Smooth muscle cell of the brain vasculature (primary cell): ENCODE data around the gene S100A10.

Experiments
- DNase-seq: peaks from one replicate; pipeline ENCODE4 v3.0.0-alpha.2; 2012; ENCODE audit warnings: low read depth, low spot score

The S100A10 gene

DNA sequence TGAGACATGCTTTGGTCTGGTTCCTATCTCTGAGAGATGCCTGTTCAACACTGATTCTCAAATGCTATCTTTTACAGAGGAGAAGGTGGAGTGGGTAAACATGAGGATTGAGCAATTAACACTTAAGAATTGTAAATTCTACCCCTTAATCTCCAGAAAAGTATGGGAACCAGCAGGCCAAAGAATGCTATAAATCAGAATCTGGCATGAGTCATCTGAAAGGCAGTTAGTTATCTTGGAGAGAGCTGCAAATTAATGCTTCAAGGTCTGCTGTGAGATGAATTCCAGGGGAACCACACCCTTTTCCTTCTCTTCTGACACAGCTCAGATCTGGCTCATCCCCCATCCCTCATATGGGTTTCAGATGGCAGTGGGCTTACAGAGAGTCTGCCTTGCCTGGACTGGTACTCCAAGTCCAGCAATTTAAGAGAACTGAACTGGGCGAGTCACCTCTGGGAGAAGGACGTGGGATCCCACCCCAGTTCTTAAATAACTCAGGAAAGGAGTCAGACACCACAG lies 5.2 kb downstream of the S100A10 start:
- no peak for DNase-seq

DNA sequence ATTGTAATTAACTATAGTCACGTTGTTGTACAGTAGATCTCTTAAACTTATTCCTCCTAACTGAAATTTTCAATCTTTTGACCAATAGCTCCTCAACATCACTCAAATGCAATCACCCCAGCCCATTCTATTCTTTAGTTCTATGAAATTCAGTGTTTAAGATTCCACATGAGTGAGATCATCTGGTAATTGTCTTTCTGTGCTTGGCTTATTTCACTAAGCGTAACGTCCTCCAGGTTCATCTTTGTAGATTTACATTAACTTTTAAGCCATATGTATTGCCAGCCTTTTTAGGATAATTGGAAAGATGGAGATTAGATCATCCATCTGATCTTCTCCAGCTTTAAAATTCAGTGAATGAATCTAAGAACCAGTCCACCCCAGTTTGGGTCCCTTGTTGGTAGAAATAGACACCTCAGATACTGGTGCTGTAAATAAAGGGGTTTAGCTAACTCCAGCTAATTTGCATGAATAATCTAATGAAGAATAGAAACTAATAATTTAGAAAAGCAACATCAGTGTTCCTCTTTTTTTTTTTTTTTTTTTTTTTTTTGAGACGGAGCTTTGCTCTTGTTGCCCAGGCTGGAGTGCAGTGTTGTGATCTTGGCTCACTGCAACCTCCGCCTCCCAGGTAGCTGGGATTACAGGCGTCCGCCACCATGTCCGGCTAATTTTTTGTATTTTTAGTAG lies 7.0 kb downstream of the S100A10 start:
- no peak for DNase-seq

DNA sequence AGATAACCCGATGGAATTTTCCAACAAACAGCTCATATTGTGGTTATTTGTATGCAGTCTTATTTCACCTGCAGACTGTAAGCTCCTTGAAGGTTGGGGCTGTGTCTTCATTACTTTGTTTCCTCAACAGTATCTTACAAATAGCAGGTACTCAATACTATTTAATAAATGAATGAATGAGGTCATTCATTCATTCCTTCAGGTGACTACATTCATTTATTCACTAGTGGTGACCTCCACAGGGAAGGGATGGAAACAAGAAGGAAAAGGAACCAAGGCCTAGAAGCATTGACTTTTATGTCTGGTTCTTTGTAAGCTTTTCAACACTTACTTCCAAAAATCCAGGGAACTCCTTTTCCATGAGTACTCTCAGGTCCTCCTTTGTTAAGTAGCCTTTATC lies 7.9 kb downstream of the S100A10 start:
- DNase-seq: no peak

DNA sequence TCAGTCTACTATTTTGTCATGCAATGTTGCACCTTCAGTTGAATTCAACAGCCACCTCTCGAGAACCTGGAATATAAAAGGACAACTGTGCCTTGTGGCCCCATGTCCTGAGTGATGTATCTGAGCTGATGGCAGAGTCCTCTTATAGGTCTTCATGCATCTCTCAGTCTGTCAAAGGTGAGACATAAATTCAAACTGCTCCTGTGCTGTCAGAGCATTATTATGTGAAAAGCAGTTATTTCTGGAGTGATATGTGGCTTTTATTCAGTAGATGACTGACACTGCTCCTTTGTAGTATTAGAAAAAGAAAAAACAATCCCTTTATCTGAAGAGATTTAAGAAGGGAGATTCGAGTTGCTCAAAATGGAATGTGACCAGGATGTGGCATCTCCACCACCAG lies 8.4 kb downstream of the S100A10 start:
- no peak for DNase-seq

DNA sequence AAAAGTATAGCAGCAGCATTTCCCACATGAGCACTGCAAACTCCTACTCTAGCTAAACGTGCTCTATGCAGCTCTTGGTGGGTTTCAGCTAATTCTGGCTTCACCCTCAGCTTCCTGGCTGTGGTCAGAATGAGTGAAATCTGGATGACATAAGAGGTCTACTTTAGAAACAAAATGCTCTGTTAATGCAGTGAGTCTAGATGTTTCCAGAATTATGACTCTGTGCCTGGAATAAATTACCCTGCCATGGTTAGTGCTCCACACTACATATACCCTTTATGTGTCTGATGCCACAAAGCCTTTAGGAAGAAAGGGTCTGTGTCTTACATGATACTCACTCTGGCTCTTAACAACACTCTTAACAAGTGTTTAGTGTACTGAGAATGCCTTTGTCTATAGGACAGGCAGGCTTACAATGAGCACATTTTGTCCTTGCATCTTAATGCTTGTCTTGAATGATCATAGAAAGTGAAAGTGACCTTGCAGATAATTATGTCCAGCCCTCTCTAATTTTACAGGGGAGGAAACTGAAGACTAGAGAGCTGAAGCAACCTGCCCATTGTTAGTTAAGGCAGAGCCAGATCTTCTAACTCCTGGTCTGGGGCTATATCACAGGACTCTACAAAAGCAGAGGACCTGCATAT lies 9.2 kb downstream of the S100A10 start:
- no peak for DNase-seq

DNA sequence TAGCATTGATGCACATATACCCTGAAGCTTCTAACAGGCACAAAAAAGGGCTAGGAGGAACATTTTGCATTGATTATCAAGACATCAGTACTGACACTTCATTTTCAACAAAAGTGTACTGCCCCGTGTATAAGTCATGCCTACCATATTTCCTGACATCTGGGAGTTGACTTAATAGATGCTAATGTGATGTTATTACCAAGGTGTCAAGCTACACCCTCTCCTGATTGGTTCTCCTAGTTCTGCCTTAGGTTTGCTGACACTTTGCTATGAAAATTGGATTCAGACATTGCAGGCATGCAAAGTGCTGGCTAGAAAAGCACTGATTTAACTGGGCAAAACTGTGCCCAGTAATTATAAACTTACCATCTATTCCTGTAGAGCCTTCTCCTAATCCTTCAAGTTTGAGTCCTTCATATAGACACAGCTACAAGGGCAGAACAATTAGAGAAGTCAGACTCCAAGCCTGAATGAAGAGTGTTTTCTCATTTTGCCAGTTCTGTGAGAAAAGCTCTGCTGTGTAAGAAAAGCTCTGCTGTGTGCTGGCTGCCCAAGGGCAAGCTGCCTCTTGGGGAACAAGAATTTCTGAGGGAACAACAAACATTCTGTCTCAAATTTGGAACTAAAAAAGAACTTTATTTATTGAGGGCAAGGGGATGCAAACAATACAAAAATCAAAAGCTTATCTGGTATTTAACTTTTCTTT lies 11.2 kb downstream of the S100A10 start:
- DNase-seq: no peak

DNA sequence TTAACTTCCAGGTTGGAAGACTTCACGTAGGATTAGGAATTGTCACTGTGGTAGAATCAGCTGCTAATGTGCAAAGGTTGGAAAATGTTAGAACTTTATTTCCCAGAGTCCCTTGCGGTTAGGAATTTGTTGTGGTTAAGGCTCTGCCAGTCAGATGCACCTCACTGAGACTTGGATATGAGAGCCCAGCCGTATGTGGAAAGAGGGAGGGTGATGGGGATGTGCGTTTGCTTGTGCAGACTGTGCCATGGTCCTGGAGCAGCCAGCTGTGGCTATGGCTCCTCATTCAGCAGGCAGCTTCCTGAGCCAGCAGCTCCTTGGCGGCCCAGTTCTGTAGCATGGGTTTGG lies 12.5 kb downstream of the S100A10 start:
- no peak for DNase-seq

DNA sequence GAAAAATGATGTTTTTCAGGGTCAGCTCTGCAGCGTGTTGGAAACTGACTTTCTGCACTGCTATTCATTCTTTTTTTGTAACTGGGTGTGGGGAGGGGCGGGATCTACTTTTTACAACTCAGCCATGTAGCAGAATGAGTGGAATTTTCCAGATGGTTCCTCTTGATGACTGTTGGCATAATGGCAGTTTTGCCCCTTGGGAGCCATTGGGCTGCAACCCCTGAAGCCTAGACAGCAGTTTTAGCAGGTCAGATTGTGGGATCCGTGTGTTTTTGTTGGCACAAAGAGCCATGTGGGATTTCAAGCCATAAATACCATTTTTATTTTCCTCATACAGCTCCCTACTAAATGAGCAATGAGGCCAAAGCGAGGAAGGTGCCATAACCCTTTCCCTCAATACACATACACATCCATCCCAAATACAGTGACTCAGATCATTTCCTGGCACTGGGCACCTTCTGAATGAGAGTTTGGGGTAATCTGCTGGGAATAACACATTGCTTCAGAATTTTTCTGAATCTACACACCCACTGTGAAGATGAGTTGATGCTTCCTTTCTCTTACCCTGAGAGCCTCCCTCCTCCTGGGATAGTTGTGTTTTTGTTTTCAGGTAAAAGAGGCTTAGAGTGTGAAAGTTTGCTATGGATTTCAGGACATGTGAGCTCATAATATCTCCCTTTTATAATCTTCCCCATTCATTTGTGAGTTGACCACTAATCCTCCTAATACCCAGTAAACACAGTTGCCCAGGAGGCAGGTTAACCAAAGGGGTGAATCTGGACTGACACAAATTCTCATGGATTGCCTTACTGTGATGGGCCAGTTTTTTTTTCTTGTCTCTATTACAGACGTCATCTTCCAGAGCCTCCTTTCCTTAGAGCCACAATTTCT lies 13.1 kb downstream of the S100A10 start:
- DNase-seq: no peak

DNA sequence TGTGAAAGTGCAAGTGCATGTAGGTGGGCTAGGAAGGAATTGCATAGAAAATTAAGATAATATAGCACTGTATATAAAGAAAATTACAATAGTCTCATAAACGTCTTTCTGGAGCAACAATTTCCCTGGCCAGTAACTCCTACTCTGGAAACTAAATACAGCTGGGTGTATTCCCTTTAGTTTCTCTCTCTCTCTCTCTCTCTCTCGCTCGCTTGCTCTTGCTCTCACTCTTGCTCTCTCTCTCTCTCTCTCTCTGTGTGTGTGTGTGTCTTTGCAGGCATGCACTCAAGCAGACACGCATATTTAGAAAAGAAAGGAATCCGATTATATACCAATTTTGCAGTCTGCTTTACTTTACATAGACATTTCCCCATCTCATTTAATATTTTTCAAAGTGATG lies 14.7 kb downstream of the S100A10 start:
- DNase-seq: no peak

DNA sequence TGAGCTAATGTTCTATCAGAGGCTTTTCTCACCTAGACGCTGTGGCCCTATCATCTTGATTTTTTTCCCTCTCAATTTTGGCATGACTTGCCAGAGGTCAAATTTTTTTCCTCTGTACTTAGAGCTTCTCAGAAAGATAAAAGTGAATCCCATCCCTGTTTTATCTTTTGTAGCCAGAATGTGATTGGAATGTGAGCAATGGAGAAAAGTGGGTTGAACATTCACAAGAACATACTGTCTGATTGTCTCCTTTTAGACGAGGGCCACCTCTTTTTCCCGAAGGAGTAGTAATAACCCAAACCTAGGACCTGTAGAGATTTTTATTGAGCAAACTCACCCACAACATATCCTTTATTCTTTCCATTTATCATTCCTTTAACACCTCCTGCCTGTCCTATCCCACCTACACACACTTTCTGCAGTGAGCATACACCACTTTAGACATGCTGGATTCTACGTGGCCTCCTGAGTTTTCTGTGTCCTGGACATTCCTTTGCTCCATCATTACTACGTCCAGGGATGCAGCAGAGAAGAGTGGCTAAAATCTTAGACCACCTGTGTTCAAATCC lies 15.9 kb downstream of the S100A10 start:
- DNase-seq: no peak

DNA sequence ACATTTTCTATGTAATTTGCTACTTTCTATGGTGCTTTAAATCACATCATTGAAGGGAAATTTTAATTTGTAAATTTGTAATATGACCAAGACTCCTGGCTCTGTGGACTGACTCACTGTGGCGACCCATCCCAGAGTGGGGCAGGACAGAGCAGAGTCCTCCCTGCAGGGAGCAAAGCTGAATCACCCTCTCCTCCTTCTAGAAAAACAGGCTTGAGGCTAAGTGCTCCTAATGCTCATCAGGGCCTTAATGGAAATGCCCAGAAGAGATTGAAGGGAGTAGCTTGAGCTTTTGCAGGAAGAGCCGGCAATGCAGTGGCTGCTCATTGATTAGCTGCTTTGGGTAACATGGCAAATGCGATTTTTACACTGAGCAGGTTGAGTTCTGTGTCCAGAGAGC lies 16.8 kb downstream of the S100A10 start:
- DNase-seq: no peak

DNA sequence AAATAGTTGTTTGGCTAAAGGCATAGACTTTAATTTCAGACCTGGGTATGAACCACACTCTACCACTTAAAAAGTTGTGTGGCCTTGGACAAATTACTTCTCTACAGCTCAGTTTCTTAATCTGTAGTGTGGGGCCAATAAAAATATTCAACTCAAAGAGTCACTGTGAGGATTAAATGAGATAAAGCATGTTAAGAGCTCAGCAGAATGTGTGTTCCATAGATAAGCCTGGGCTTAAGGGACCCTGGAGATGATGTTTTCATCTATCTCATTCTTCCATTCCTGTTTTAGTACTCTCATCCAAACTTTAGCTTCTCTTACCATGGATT lies 17.7 kb downstream of the S100A10 start:
- DNase-seq: no peak

DNA sequence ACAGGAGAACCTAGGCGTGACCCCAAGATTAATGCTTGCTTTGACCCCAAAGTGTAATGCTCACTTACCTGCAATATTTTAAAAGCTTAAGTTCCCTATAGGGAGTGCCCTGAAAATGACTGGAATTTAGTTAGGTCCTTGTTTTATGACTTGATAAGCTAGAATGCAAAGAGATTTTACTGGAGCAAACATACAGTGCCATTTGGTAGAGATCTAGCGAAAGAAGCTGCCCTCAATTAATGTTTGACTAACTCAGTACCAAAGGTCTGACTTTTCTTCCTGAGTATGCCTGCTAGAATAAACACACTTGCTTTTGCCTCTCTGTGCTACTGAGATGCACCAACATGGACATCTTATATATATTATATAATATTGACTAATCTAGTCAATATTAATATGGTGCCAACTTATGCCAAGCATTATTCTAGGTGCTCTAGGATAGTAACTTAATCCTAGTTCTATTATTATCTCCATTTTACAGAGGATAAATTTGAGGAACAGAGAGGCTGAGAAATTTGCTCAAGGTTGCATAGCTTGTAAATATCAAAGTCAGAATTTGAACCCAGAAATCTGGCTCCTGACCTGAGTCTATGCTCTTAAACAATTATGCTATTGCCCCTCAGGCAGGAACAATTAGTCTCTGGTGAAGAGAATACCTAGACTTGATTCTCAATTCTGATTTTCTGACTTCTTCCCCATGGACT lies 18.2 kb downstream of the S100A10 start:
- no peak for DNase-seq

DNA sequence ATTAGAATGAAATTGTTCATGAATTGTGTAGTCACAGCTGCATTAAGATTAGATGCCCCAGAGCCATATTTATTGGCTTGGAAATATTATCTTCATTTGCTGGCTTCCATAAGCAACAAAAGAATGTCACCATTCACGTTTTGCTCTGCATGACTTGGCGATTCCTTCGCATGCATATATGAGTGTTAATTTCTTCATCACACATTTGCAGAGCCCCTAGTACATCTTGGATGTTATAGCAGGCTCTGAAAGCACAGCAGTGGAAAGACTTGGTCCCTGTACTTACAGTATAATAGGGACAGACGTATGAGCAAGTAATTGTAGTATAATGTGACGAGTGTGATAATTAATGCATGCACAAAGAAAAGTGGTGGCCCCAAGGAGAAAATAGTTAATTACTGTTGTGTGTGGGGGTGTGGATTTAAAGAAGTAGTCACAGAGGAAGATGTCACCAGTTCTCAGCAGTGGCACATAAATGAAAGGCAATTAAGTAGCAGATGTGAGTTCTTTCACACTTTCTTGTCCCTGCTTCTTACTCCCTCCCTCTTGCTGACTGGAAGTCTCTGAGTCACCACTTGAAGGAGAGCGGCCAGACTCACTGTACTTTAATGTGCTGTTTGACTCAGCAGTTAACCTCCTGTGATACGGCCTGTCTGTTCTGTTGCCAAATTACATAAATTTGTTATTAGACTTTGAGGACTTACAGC lies 21.0 kb downstream of the S100A10 start:
- no peak for DNase-seq

DNA sequence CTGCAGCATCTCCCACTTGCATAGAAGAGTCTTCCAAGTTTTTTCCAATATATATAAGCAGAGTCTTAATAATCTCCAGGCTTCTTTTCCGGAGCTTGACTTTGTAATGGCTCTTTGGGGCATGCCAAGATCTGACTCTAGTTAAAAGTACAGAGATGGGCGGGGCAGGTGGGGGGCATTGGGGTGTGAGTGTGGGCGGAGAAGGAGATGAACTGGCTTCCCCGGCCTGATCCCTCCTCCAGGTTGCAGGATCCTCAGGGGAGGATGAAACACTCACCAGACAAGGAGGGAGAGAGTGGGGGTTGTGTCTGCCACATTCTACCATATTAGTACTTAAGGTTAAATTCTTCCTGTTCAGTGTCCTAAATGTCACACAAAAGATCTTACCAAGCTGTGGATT lies 23.0 kb downstream of the S100A10 start:
- DNase-seq: no peak

DNA sequence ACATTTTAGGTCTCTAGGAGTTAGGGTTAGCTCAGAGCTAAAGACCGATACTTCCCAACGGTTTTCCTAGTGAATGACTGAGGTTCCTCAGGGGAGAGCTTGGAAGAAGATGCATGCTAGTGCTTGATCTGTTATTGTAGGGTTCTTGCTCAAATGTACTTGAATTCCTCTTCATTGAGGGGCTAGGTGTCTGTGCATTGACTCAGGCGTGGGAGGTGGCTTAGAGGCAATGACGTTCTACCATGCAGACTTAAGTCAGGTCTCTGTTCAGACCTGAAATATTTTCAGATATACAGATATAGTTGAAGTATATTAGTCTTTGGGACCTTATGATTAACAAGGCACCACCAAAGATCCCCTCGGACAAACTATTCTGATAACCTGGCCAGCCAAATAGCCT lies 23.5 kb downstream of the S100A10 start:
- DNase-seq: no peak

DNA sequence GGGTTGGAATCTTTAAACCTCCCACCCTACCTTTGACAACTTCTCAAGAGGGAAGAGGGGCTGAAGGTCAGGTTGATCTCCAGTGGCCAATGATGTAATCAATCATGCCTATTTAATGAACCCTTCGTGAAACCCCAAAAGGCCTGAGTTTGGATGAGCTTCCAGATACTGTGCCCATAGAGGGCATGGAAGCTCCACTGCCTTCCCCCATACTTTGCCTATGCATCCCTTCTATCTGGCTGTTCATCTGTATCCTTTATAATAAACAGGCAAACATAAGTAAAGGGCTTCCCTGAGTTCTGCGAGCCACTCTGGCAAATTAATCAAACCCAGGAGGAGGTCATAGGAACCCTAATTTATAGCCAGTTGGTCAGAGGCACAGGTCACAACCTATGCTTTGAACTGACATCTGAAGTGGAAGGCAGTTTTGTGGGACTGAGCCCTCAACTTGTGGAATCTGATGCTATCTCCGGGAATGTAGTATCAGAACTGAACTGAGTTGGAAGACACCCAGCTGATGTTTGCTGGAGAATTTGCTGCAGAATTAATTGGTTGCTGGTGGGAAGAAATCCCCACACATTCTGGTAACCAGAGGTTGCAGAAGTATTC lies 24.8 kb downstream of the S100A10 start:
- no peak for DNase-seq

DNA sequence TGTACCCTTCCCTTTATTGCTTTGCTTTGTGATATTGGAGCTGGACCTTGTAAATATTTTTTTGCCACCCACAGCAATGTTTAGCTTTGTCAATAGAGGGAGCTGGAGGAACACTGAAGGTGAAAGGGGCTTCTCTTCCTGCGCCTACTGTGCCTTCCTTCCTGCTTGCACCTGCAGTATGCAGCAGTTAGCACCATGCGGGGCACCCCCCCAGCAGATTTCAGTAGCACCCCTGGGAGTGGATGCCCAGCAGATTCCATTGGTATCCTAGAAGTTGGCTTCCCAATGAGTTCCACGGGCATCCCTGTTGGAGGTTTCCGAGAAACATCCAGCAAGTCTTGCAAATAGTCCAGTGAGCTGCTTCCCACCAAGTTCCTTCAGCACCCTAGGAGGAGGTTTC lies 25.6 kb downstream of the S100A10 start:
- no peak for DNase-seq

DNA sequence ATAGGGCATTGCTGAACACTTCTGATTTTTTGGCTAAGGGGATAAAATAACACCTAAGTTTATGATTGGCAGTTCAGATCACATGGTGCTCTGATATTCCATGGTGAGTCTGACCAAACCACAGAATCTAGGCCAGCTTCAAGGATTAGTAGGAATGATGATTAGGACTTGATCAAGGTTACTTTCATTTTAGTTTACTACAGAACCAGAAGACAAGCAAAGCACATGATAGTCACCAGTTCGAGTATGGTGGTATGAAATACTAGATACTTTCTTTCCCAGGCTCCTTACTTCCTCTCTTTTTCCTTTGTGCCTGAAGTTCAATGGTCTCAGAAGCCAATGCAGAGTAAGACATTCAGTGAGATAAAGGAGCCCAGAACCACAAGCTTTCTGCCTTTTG lies 26.6 kb downstream of the S100A10 start:
- DNase-seq: no peak

DNA sequence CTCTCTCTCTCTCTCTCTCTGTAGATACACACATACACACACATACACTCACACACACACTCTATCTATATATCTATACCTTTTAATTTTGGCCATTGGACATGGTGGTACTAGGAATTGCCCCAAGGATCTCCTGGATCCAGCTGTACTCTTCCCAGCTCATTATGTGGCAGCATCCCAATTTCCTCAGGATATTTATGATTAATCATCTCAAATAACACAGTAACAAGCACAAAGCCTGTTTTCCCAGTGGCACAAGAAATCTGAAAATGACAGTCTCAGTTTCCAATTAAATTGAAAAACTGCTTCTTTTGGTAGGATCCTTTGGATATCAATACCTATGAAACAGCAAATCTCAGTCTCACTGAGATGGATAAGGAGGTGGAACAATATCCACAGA lies 27.6 kb downstream of the S100A10 start:
- DNase-seq: no peak
